Measurements from ENCODE around the gene DVL2.

Gene DVL2

GRCh38 chr17:7239091-7240027 lies 5.0 kb upstream of the DVL2 start, which contains the start of gene PHF23:
Gene PHF23, minus strand, starts transcription at chr17:7239457. Its CDS starts 178 bp downstream, at chr17:7239279.
- no peaks in the 10 kb centered on the region for H3K9me2 ChIP-seq (replicated peaks; ENCODE audit: control insufficient read depth, low read length)
- H3K4me1 ChIP-seq (ENCODE audit: control insufficient read depth, low read length), result peaks cover 60% of the 10 kb centered on the region
- peak within 1 kb of the TSS; percentile 84 for H3K27ac ChIP-seq (ENCODE audit: low read depth, low read length)
- peaks cover 63% of the 10 kb centered on the region for H3K79me2 ChIP-seq (ENCODE audit: control insufficient read depth, low read length)
- H3K9me3 ChIP-seq (ENCODE audit: control insufficient read depth, insufficient read depth, low read length), result no peaks in the 10 kb centered on the region
- TF ChIP-seq EZH2phosphoT487 (IDR thresholded peaks at IDR 0.05; ENCODE audit: borderline replicate concordance, low read length) (no peak), CTCF (IDR thresholded peaks at IDR 0.05; ENCODE audit: low read depth, low read length, poor library complexity, severe bottlenecking) (no peak)
- peaks cover 52% of the 10 kb centered on the region for H3F3A ChIP-seq (ENCODE audit: control insufficient read depth, insufficient read depth)
- peaks cover 8% of the 10 kb centered on the region; the same call in 1 of the 2 replicates for H4K20me1 ChIP-seq (ENCODE audit: control insufficient read depth, insufficient read depth, low read depth, low read length)
- peaks cover 67% of the 10 kb centered on the region for H3K36me3 ChIP-seq (ENCODE audit: control insufficient read depth, low read length)
- peak within 1 kb of the TSS; percentile 100 for H3K4me3 ChIP-seq (ENCODE audit: low read length)
- H3K4me2 ChIP-seq (ENCODE audit: low read length), result peak within 1 kb of the TSS; percentile 97
- H3K27me3 ChIP-seq (ENCODE audit: control insufficient read depth, low read length), result no peaks in the 10 kb centered on the region

GRCh38 chr17:7238420-7239090 lies 4.2 kb upstream of the DVL2 start:
- H3K4me2 ChIP-seq (ENCODE audit: low read length), result peak overlapping the region; percentile 76
- peaks cover 69% of the 10 kb centered on the region for H3K79me2 ChIP-seq (ENCODE audit: control insufficient read depth, low read length)
- peaks cover 65% of the 10 kb centered on the region for H3K36me3 ChIP-seq (ENCODE audit: control insufficient read depth, low read length)
- no peaks in the 10 kb centered on the region for H3K9me2 ChIP-seq (replicated peaks; ENCODE audit: control insufficient read depth, low read length)
- TF ChIP-seq EZH2phosphoT487 (IDR thresholded peaks at IDR 0.05; ENCODE audit: borderline replicate concordance, low read length) (no peak), CTCF (IDR thresholded peaks at IDR 0.05; ENCODE audit: low read depth, low read length, poor library complexity, severe bottlenecking) (no peak)
- H3K9me3 ChIP-seq (ENCODE audit: control insufficient read depth, insufficient read depth, low read length), result no peaks in the 10 kb centered on the region
- H3K4me1 ChIP-seq (ENCODE audit: control insufficient read depth, low read length), result peaks cover 60% of the 10 kb centered on the region
- peak overlapping the region; percentile 84 for H3K27ac ChIP-seq (ENCODE audit: low read depth, low read length)
- peaks cover 8% of the 10 kb centered on the region; the same call in 1 of the 2 replicates for H4K20me1 ChIP-seq (ENCODE audit: control insufficient read depth, insufficient read depth, low read depth, low read length)
- peaks cover 51% of the 10 kb centered on the region for H3F3A ChIP-seq (ENCODE audit: control insufficient read depth, insufficient read depth)
- peak overlapping the region; percentile 97 for H3K4me3 ChIP-seq (ENCODE audit: low read length)
- no peaks in the 10 kb centered on the region for H3K27me3 ChIP-seq (ENCODE audit: control insufficient read depth, low read length)

GRCh38 chr17:7237761-7238419 lies 3.6 kb upstream of the DVL2 start:
- Histone ChIP-seq H3K9me2 (replicated peaks; ENCODE audit: control insufficient read depth, low read length) (no peaks in the 10 kb centered on the region), H3K79me2 (ENCODE audit: control insufficient read depth, low read length) (peaks cover 76% of the 10 kb centered on the region), H3K27ac (ENCODE audit: low read depth, low read length) (peak overlapping the region; percentile 84), H3F3A (ENCODE audit: control insufficient read depth, insufficient read depth) (peaks cover 47% of the 10 kb centered on the region), H3K9me3 (ENCODE audit: control insufficient read depth, insufficient read depth, low read length) (no peaks in the 10 kb centered on the region), H3K4me3 (ENCODE audit: low read length) (peak overlapping the region; percentile 97), H4K20me1 (ENCODE audit: control insufficient read depth, insufficient read depth, low read depth, low read length) (peaks cover 8% of the 10 kb centered on the region), H3K4me2 (ENCODE audit: low read length) (peak overlapping the region; percentile 67), H3K27me3 (ENCODE audit: control insufficient read depth, low read length) (no peaks in the 10 kb centered on the region), H3K4me1 (ENCODE audit: control insufficient read depth, low read length) (peaks cover 55% of the 10 kb centered on the region), H3K36me3 (ENCODE audit: control insufficient read depth, low read length) (peaks cover 66% of the 10 kb centered on the region)
- TF ChIP-seq CTCF (IDR thresholded peaks at IDR 0.05; ENCODE audit: low read depth, low read length, poor library complexity, severe bottlenecking) (no peak), EZH2phosphoT487 (IDR thresholded peaks at IDR 0.05; ENCODE audit: borderline replicate concordance, low read length) (no peak)
